Esophagus squamous epithelium (tissue), 5 donors: Measurements from ENCODE around the gene PPP2R5E. TPM values are rescaled to one million over a fixed set of nuclear protein-coding genes. Genes with fewer than 3 reads are reported as not detected.

ENCODE experiments used
- DNase-seq: peaks from one replicate; lab custom pipeline; 2025; lab: John Stamatoyannopoulos, UW
- H3K27ac ChIP-seq, 4 donors: fragments of 200-600 bp; sonication (generic); one replicate each; pipeline ENCODE4 v1.5.1; 2016 to 2019; ENCODE audit warnings: mild to moderate bottlenecking in 1 of 4
- H3K27me3 ChIP-seq, 4 donors: fragments of 200-600 bp; sonication (generic); 1 replicate in 3 of 4; 2 replicates in 1 of 4; pipeline versions ENCODE4 v1.5.1 to v1.6.0; 2017 to 2021; ENCODE audit warnings: antibody characterized with exemption in 1 of 4
- H3K36me3 ChIP-seq, 3 donors: fragments of 200-600 bp; sonication (generic); one replicate each; pipeline ENCODE4 v1.5.1; 2016 to 2019
- H3K4me1 ChIP-seq, 3 donors: fragments of 200-600 bp; sonication (generic); one replicate each; pipeline ENCODE4 v1.5.1; 2017 to 2019
- H3K4me3 ChIP-seq, 4 donors: fragments of 200-600 bp; sonication (generic); 1 replicate in 3 of 4; 2 replicates in 1 of 4; pipeline ENCODE4 v1.5.1; 2016 to 2019; ENCODE audit warnings: mild to moderate bottlenecking in 2 of 4, moderate library complexity in 1 of 4
- H3K9me3 ChIP-seq, 3 donors: fragments of 200-600 bp; sonication (generic); one replicate each; pipeline ENCODE4 v1.5.1; 2016 to 2019
- CTCF ChIP-seq, 6 experiments: fragments of 450-650 bp in 4 of 6; fragments of 200-600 bp in 2 of 6; sonication (generic) in 2 of 6; IDR thresholded peaks; one replicate each; pipeline ENCODE4 v1.5.1; 2016 to 2019; ENCODE audit warnings: antibody characterized with exemption in 6 of 6, mild to moderate bottlenecking in 4 of 6, moderate library complexity in 4 of 6
- POLR2A ChIP-seq, 4 donors: fragments of 450-650 bp; IDR thresholded peaks; one replicate each; pipeline ENCODE4 v1.6.1; 2017; ENCODE audit warnings: antibody characterized with exemption in 4 of 4, mild to moderate bottlenecking in 4 of 4, moderate library complexity in 3 of 4
- WGBS, 2 donors: methylation state at CpG; one replicate each; pipeline ENCODE4 v1.1.5; 2018; 5-methylcytosine and 5-hydroxymethylcytosine counted together
- intact Hi-C: fragments of 100-400 bp; cut with DNase I; formaldehyde crosslinking; loops from one replicate; pipeline ENCODE4 v1.15.0; 2022
- total RNA-seq, 4 donors: library from RNA; depleted of rRNA; stranded (reverse); fragments of >200 nt; gene quantifications; one replicate each; pipeline ENCODE4 v1.1.0, GENCODE V29; 2016
- donor health status: DM: yes; HTN: yes; CAD: no.

Gene PPP2R5E
- total RNA-seq, 4 donors from 2014 or later = 18.9 to 31.2 (median 26.0) TPM

GRCh38 chr14:63551332-63551731 is 8.2 kb upstream of the PPP2R5E start:
- TF ChIP-seq POLR2A (IDR thresholded peaks at IDR 0.05) = no peak
- no peak for TF ChIP-seq CTCF (IDR thresholded peaks at IDR 0.05)

GRCh38 chr14:63547798-63548335 is 4.7 kb upstream of the PPP2R5E start:
- peaks cover 0 to 14% (median 6%) of the 10 kb centered on the region in 3 donors for H3K4me1 ChIP-seq
- no peaks in the 10 kb centered on the region for H3K9me3 ChIP-seq
- WGBS, 2 donors = 72 to 78% methylated on average over 8 of the region's 8 CpGs
- DNase-seq = no peak
- TF ChIP-seq CTCF (IDR thresholded peaks at IDR 0.05) (no peak), POLR2A (IDR thresholded peaks at IDR 0.05) (no peak)
- intact Hi-C loops = loop anchor here (5.0 to 10.0 kb wide), 2 partner anchors 77 to 161 kb away; no protein-coding TSS in a partner anchor
- no peak overlapping the region for H3K27ac ChIP-seq
- H3K4me3 ChIP-seq = no peak overlapping the region
- no peaks in the 10 kb centered on the region for H3K27me3 ChIP-seq
- H3K36me3 ChIP-seq = no peaks in the 10 kb centered on the region

More at GRCh38 chr14:63551332-63551731, 8.2 kb upstream of the PPP2R5E start:
- H3K4me1 ChIP-seq = no peaks in the 10 kb centered on the region
- DNase-seq = no peak
- H3K4me3 ChIP-seq = no peak overlapping the region
- no peaks in the 10 kb centered on the region for H3K36me3 ChIP-seq
- intact Hi-C loops = no loop called here
- H3K9me3 ChIP-seq = no peaks in the 10 kb centered on the region
- no peak overlapping the region for H3K27ac ChIP-seq
- WGBS, 2 donors = 41 to 50% methylated on average over 3 of the region's 3 CpGs
- H3K27me3 ChIP-seq = no peaks in the 10 kb centered on the region

GRCh38 chr14:63545431-63545830 is 2.3 kb upstream of the PPP2R5E start:
- 76 to 86% methylated on average over 3 of the region's 3 CpGs for WGBS, 2 donors
- intact Hi-C loops = loop anchor here (5.0 to 10.0 kb wide), 2 partner anchors 79 to 158 kb away; no protein-coding TSS in a partner anchor
- TF ChIP-seq CTCF (IDR thresholded peaks at IDR 0.05) (no peak), POLR2A (IDR thresholded peaks at IDR 0.05) (no peak)

GRCh38 chr14:63544591-63545299 is 1.6 kb upstream of the PPP2R5E start:
- peaks cover 0 to 8% (median 0%) of the 10 kb centered on the region in 3 donors for H3K36me3 ChIP-seq
- intact Hi-C loops = loop anchor here (5.0 to 10.0 kb wide), 2 partner anchors 80 to 157 kb away; no protein-coding TSS in a partner anchor
- DNase-seq = no peak
- no peak for TF ChIP-seq POLR2A (IDR thresholded peaks at IDR 0.05)
- peak in 2 of 6 experiments; percentile 15 to 28 for TF ChIP-seq CTCF (IDR thresholded peaks at IDR 0.05)
- H3K4me3 ChIP-seq = peak overlapping the region in 3 of 4 donors; percentile 78 to 89 (median 86)
- no peaks in the 10 kb centered on the region for H3K9me3 ChIP-seq
- H3K4me1 ChIP-seq = peaks cover 0 to 36% (median 14%) of the 10 kb centered on the region in 3 donors
- H3K27ac ChIP-seq = no peak overlapping the region
- WGBS, 2 donors = 20 to 29% methylated on average over 6 of the region's 6 CpGs
- no peaks in the 10 kb centered on the region for H3K27me3 ChIP-seq

More at GRCh38 chr14:63545431-63545830, 2.3 kb upstream of the PPP2R5E start:
- H3K9me3 ChIP-seq = no peaks in the 10 kb centered on the region
- peaks cover 0 to 34% (median 14%) of the 10 kb centered on the region in 3 donors for H3K4me1 ChIP-seq
- peaks cover 0 to under 1% (median 0%) of the 10 kb centered on the region in 3 donors for H3K36me3 ChIP-seq
- H3K27me3 ChIP-seq = no peaks in the 10 kb centered on the region
- H3K27ac ChIP-seq = no peak overlapping the region
- no peak overlapping the region for H3K4me3 ChIP-seq
- no peak for DNase-seq
